A549 (cell line): ENCODE data around the gene HLCS.

ENCODE experiments used
- CTCF ChIP-seq: fragments of >200 bp; sonication (Bioruptor Twin); formaldehyde crosslinking; IDR thresholded peaks from 3 replicates; pipeline ENCODE4 v1.5.1; 2016
- EP300 ChIP-seq, 2 experiments: fragments of >200 bp; sonication (Bioruptor Twin); formaldehyde crosslinking; IDR thresholded peaks; 2 replicates in 1 of 2; 3 replicates in 1 of 2; pipeline ENCODE4 v1.6.1; 2016 to 2017
- HDAC2 ChIP-seq: fragments of 200-600 bp; sonication (generic); IDR thresholded peaks from 2 replicates; pipeline ENCODE4 v1.6.1; 2016
- MAFK ChIP-seq: fragments of 450-650 bp; IDR thresholded peaks from 2 replicates; pipeline ENCODE4 v1.6.1; 2014; ENCODE audit not compliant: partially characterized antibody
- NFE2L2 ChIP-seq: fragments of 150-350 bp; conservative IDR thresholded peaks from 2 replicates; pipeline ENCODE4 v1.6.1; 2014; ENCODE audit warnings: low read length
- NR3C1 ChIP-seq: fragments of >200 bp; sonication (Bioruptor Twin); formaldehyde crosslinking; IDR thresholded peaks from 3 replicates; pipeline ENCODE4 v1.6.1; 2017
- POLR2A ChIP-seq: IDR thresholded peaks from 2 replicates; pipeline ENCODE4 v1.6.1; 2012; ENCODE audit warnings: mild to moderate bottlenecking, low read length
- RAD21 ChIP-seq, 2 experiments: fragments of >200 bp in 1 of 2; sonication (Bioruptor Twin) in 1 of 2; formaldehyde crosslinking in 1 of 2; IDR thresholded peaks in 1 of 2; conservative IDR thresholded peaks in 1 of 2; 2 replicates in 1 of 2; 3 replicates in 1 of 2; pipeline ENCODE4 v1.6.1; 2012 to 2018; ENCODE audit warnings: inconsistent platforms in 1 of 2
- RFX5 ChIP-seq: fragments of 450-650 bp; IDR thresholded peaks from 2 replicates; pipeline ENCODE4 v1.7.1; 2014; ENCODE audit warnings: antibody characterized with exemption, mild to moderate bottlenecking, moderate library complexity
- RNF2 ChIP-seq: fragments of 200-600 bp; sonication (generic); IDR thresholded peaks from 2 replicates; pipeline ENCODE4 v1.6.1; 2016; ENCODE audit warnings: low read depth, mild to moderate bottlenecking, antibody characterized with exemption, moderate library complexity, borderline replicate concordance
- SMC3 ChIP-seq: fragments of >200 bp; sonication (Bioruptor Twin); formaldehyde crosslinking; IDR thresholded peaks from 3 replicates; pipeline ENCODE4 v1.6.1; 2018; ENCODE audit warnings: inconsistent platforms
- USF2 ChIP-seq: fragments of 450-650 bp; IDR thresholded peaks from 2 replicates; pipeline ENCODE4 v1.6.1; 2014; ENCODE audit warnings: antibody characterized with exemption

GRCh38 chr21:36966821-36967768 lies 626 bp upstream of the HLCS start:
- TF ChIP-seq CTCF (no peak), MAFK (no peak), HDAC2 (no peak), RAD21 (conservative IDR thresholded peaks at IDR 0.05 in 1 of 2, IDR thresholded peaks at IDR 0.05 in 1 of 2) (no peak), POLR2A (no peak), EP300 (IDR thresholded peaks at IDR 0.05) (no peak), USF2 (no peak), SMC3 (no peak), NFE2L2 (no peak), RFX5 (no peak), RNF2 (no peak), NR3C1 (no peak)
